Prostate gland (tissue), 2 donors: Measurements from ENCODE around the gene CDHR2.

ENCODE experiments used
- POLR2A ChIP-seq: fragments of 450-650 bp; IDR thresholded peaks from one replicate; pipeline ENCODE4 v1.6.1; 2016; ENCODE audit warnings: antibody characterized with exemption, mild to moderate bottlenecking
- POLR2AphosphoS5 ChIP-seq: sonication (generic); formaldehyde crosslinking; IDR thresholded peaks from one replicate; pipeline ENCODE4 v1.6.1; 2017; ENCODE audit warnings: antibody characterized with exemption
- TF ChIP-seq, protein P1 (sequence below), 4 experiments: fragments of 200-600 bp in 2 of 4; fragments of 450-650 bp in 2 of 4; sonication (generic) in 2 of 4; IDR thresholded peaks; 1 replicate in 3 of 4; 2 replicates in 1 of 4; pipeline ENCODE4 v1.5.1; 2016 to 2019; ENCODE audit warnings: antibody characterized with exemption in 4 of 4, mild to moderate bottlenecking in 2 of 4, moderate library complexity in 2 of 4

DNA sequence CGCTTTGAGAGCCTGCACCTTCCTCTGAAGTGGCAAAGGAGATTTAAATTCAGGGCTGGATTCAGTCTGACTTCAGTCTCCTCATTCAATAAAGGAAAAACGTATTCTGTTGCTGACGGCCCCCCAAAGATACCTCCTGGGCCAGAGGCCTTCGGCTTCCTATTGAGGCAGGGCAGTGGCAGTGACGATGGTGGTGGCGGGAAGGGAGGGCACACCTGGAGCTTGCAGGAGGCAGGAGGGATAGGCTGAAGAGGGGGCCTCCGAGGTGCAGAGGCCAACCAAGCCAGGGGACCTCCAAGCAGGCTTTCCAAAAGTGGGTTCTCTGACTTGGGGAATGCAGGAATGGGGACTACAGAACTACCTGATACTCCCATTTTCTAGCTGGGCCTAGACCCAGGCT is 27.9 kb upstream of the CDHR2 start:
- TF ChIP-seq, protein P1, sequence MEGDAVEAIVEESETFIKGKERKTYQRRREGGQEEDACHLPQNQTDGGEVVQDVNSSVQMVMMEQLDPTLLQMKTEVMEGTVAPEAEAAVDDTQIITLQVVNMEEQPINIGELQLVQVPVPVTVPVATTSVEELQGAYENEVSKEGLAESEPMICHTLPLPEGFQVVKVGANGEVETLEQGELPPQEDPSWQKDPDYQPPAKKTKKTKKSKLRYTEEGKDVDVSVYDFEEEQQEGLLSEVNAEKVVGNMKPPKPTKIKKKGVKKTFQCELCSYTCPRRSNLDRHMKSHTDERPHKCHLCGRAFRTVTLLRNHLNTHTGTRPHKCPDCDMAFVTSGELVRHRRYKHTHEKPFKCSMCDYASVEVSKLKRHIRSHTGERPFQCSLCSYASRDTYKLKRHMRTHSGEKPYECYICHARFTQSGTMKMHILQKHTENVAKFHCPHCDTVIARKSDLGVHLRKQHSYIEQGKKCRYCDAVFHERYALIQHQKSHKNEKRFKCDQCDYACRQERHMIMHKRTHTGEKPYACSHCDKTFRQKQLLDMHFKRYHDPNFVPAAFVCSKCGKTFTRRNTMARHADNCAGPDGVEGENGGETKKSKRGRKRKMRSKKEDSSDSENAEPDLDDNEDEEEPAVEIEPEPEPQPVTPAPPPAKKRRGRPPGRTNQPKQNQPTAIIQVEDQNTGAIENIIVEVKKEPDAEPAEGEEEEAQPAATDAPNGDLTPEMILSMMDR (IDR thresholded peaks at IDR 0.05), result no peak
- TF ChIP-seq POLR2AphosphoS5 (no peak), POLR2A (no peak)
